ENCODE data around the gene TRIM49D1.
"Not testable (repeated sequence)": the region's sequence is repeated elsewhere in the genome, so short reads cannot be mapped to it uniquely, and the experiment has no call there.

TRIM49D1 gene, protein sequence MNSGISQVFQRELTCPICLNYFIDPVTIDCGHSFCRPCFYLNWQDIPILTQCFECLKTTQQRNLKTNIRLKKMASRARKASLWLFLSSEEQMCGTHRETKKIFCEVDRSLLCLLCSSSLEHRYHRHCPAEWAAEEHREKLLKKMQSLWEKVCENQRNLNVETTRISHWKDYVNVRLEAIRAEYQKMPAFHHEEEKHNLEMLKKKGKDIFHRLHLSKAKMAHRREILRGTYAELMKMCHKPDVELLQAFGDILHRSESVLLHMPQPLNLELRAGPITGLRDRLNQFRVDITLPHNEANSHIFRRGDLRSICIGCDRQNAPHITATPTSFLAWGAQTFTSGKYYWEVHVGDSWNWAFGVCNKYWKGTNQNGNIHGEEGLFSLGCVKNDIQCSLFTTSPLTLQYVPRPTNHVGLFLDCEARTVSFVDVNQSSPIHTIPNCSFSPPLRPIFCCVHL

DNA sequence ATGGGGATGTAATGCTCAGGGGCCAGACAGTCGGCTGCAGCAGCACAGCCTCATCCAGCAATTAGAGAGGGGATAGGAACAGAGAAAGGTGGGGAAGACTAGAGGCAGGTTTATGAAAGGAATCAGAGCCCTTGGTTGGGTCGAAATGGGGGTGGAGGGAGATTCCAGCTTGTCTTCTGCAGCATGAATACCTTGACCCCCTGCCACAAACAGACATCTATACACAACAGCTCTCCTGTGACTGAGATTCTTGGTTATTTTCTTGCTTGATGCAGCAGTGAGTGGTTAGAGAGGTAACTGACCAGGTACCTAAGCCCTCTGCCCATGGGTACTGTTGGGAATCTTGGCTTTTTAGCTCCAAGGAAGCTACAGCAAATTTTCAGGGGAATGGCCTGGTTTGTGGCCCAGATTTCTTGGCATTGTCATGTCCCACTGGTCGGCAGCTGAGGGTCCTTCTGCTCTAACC lies at the start of gene TRIM49D1:
Gene TRIM49D1, minus strand, starts transcription at position 51 of the 466 bp plus-strand sequence. CDS start 4,535 bp downstream, outside the sequence.
- Histone ChIP-seq H3K9me3 (ENCODE audit: control insufficient read depth, insufficient read depth, low read depth, low read length) (no peaks in the 10 kb centered on the region), H3K27ac (ENCODE audit: low read depth, low read length) (no peak within 1 kb of the TSS), H3K4me1 (ENCODE audit: control insufficient read depth, insufficient read depth, low read length) (no peaks in the 10 kb centered on the region), H3K9ac (ENCODE audit: low read length) (no peak within 1 kb of the TSS), H3K36me3 (ENCODE audit: control insufficient read depth, insufficient read depth, low read length) (no peaks in the 10 kb centered on the region), H3K4me3 (ENCODE audit: low read depth, low read length) (no peak within 1 kb of the TSS), H3K27me3 (ENCODE audit: control insufficient read depth, insufficient read depth, low read length) (no peaks in the 10 kb centered on the region)

DNA sequence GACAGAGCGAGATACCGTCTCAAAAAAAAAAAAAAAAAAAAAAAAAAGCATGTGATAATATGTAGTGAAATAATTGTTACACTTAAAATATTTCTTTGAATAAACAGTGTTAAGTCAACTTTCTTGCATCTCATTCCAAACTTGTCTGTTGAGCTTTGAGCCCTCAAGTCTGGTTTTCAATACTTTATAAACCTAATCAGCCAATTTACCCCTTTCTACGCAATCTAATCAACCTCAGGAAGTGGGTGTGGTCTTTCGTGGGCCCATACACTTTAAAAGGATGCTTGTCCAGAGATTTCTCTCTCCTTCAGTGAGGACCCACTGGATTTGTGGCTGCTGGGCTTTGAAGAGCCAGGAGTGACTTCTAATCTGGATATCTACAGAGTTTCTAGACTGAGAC lies 43.7 kb upstream of the TRIM49D1 start, which contains the start of gene TRIM64:
Gene TRIM64, plus strand, starts transcription at position 301 of the 400 bp plus-strand sequence. CDS start 2,467 bp downstream, outside the sequence.
- not testable (repeated sequence) for H3K4me3 ChIP-seq (ENCODE audit: low read depth, low read length); H3K4me1 ChIP-seq (ENCODE audit: control insufficient read depth, insufficient read depth, low read length); H3K27me3 ChIP-seq (ENCODE audit: control insufficient read depth, insufficient read depth, low read length); H3K9me3 ChIP-seq (ENCODE audit: control insufficient read depth, insufficient read depth, low read depth, low read length); H3K36me3 ChIP-seq (ENCODE audit: control insufficient read depth, insufficient read depth, low read length); H3K27ac ChIP-seq (ENCODE audit: low read depth, low read length); H3K9ac ChIP-seq (ENCODE audit: low read length)

DNA sequence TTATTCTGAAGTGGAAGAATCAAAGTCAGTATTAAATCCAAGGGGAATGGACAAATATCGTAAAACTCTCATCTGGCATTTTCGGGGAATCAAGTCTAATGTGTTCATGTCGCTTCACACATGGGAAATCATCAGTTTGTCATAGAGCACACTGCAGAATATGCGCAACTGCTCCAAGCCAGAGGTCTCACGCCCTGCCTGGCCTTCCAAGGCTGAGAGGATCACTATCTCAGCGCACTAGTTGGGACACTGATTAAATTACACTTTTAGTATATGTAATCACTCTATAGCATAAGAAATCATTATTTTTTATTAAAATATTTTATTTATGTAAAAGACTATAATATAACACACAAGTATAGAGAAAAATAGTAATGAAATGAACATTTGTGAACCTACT lies 38.8 kb upstream of the TRIM49D1 start:
- H3K9me3 ChIP-seq (ENCODE audit: control insufficient read depth, insufficient read depth, low read depth, low read length); H3K9ac ChIP-seq (ENCODE audit: low read length); H3K27me3 ChIP-seq (ENCODE audit: control insufficient read depth, insufficient read depth, low read length): not testable (repeated sequence)

DNA sequence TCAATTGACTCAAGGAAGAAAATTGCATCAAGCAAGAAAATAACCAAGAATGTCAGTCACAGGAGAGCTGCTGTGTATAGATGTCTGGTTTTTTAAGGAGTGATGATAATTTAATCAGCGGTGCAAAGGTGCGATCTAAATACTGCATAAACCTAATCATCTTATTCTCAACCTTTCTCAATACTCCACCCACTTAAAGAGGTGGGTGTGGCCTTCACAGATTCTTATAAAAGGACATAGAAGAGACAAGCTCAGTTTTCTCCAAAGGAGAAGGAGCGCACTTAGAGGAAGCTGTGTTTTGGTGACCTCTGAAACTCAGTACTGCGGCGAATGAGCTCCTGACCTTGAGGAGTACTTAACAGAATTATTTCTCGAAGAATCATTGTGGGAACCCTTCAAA lies 1.7 kb upstream of the TRIM49D1 start, which contains the start of gene TRIM49D2:
Gene TRIM49D2, plus strand, starts transcription at position 301 of the 400 bp plus-strand sequence. CDS start 2,698 bp downstream, outside the sequence.
- H3K36me3 ChIP-seq (ENCODE audit: control insufficient read depth, insufficient read depth, low read length); H3K4me3 ChIP-seq (ENCODE audit: low read depth, low read length); H3K27ac ChIP-seq (ENCODE audit: low read depth, low read length); H3K9ac ChIP-seq (ENCODE audit: low read length); H3K4me1 ChIP-seq (ENCODE audit: control insufficient read depth, insufficient read depth, low read length); H3K27me3 ChIP-seq (ENCODE audit: control insufficient read depth, insufficient read depth, low read length); H3K9me3 ChIP-seq (ENCODE audit: control insufficient read depth, insufficient read depth, low read depth, low read length): not testable (repeated sequence)

More for the DNA sequence above, 38.8 kb upstream of the TRIM49D1 start:
- not testable (repeated sequence) for H3K27ac ChIP-seq (ENCODE audit: low read depth, low read length); H3K36me3 ChIP-seq (ENCODE audit: control insufficient read depth, insufficient read depth, low read length); H3K4me3 ChIP-seq (ENCODE audit: low read depth, low read length); H3K4me1 ChIP-seq (ENCODE audit: control insufficient read depth, insufficient read depth, low read length)

DNA sequence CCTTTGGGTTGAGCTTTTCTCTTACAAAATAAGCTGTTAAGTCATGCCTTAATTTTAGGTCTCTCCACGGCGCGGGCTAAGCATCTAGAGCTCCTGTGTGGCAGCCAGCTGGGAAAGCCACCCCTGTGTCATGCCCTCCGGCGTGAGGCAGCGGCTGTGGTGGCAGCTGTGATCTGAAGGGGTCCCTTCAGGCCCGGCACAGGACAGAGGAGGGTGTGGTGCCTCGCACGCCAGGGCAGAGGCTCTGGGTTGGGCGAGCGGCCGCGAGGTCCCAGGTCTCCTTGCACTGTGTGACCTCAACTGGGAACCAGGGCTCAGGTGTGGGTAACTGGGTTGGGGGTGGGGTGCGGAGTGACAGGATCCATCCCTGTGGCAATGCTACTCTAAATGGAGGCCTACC lies 21.2 kb downstream of the TRIM49D1 start:
- H3K36me3 ChIP-seq (ENCODE audit: control insufficient read depth, insufficient read depth, low read length); H3K4me3 ChIP-seq (ENCODE audit: low read depth, low read length); H3K9me3 ChIP-seq (ENCODE audit: control insufficient read depth, insufficient read depth, low read depth, low read length); H3K27me3 ChIP-seq (ENCODE audit: control insufficient read depth, insufficient read depth, low read length); H3K27ac ChIP-seq (ENCODE audit: low read depth, low read length); H3K4me1 ChIP-seq (ENCODE audit: control insufficient read depth, insufficient read depth, low read length); H3K9ac ChIP-seq (ENCODE audit: low read length): not testable (repeated sequence)

DNA sequence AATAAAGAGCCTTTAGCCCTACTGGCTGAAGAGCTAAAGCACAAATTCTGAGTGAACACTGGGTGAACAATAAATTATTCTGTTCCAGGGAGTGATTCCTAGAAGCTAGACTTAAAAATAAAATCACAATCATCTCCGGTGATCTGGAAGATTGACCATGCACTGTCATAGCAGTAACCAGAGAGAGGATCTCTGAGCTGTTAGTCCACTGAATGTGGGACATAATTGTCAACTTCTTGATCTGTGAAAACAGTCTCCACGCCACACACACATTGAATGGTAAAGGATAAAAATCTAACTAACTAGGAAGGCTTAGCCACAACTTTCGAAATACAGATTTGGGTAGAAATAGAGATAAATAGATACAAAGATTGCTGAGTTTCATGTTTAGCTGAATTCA lies 28.8 kb downstream of the TRIM49D1 start:
- not testable (repeated sequence) for H3K27ac ChIP-seq (ENCODE audit: low read depth, low read length); H3K4me1 ChIP-seq (ENCODE audit: control insufficient read depth, insufficient read depth, low read length); H3K9ac ChIP-seq (ENCODE audit: low read length); H3K27me3 ChIP-seq (ENCODE audit: control insufficient read depth, insufficient read depth, low read length); H3K36me3 ChIP-seq (ENCODE audit: control insufficient read depth, insufficient read depth, low read length); H3K4me3 ChIP-seq (ENCODE audit: low read depth, low read length); H3K9me3 ChIP-seq (ENCODE audit: control insufficient read depth, insufficient read depth, low read depth, low read length)

DNA sequence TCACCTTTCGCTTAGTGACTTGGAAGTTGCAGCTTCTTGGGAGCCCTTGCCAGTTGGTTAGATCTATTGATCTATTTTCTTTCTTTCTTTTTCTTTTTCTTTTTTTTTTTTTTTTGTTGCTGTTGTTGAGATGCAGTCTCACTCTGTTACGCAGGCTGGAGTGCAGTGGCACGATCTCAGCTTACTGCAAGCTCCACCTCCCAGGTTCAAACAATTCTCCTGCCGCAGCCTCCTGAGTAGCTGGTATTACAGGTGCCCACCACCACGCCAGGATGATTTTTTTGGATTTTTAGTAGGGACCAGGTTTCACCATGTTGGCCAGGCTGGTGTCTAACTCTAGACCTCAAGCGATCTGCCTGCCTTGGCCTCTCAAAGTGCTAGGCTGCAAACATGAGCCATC lies 44.5 kb downstream of the TRIM49D1 start:
- H3K4me1 ChIP-seq (ENCODE audit: control insufficient read depth, insufficient read depth, low read length); H3K27ac ChIP-seq (ENCODE audit: low read depth, low read length): not testable (repeated sequence)

DNA sequence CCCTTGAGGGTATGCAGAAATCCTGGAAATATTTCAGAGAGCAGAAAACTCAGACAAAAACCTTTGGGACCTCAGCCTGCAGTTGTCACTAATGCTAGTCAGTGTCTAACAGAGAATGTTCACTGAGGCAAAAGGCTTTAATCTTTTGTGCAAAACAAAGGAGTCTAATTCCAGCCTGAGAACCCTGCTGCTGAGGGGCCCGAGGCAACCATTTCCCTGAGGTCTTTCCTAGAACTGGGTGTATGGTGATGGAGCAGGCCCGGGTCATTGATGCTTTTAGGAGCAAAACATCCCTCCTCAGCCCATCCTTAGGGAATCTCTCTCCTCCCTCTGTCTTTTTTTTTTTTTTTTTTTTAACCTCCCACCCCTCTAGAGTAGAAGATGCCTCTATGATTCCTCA lies 49.5 kb downstream of the TRIM49D1 start:
- H3K4me1 ChIP-seq (ENCODE audit: control insufficient read depth, insufficient read depth, low read length); H3K4me3 ChIP-seq (ENCODE audit: low read depth, low read length); H3K27ac ChIP-seq (ENCODE audit: low read depth, low read length); H3K9me3 ChIP-seq (ENCODE audit: control insufficient read depth, insufficient read depth, low read depth, low read length); H3K27me3 ChIP-seq (ENCODE audit: control insufficient read depth, insufficient read depth, low read length); H3K9ac ChIP-seq (ENCODE audit: low read length); H3K36me3 ChIP-seq (ENCODE audit: control insufficient read depth, insufficient read depth, low read length): not testable (repeated sequence)

More for the DNA sequence above, 44.5 kb downstream of the TRIM49D1 start:
- not testable (repeated sequence) for H3K27me3 ChIP-seq (ENCODE audit: control insufficient read depth, insufficient read depth, low read length); H3K9me3 ChIP-seq (ENCODE audit: control insufficient read depth, insufficient read depth, low read depth, low read length); H3K36me3 ChIP-seq (ENCODE audit: control insufficient read depth, insufficient read depth, low read length); H3K9ac ChIP-seq (ENCODE audit: low read length); H3K4me3 ChIP-seq (ENCODE audit: low read depth, low read length)

DNA sequence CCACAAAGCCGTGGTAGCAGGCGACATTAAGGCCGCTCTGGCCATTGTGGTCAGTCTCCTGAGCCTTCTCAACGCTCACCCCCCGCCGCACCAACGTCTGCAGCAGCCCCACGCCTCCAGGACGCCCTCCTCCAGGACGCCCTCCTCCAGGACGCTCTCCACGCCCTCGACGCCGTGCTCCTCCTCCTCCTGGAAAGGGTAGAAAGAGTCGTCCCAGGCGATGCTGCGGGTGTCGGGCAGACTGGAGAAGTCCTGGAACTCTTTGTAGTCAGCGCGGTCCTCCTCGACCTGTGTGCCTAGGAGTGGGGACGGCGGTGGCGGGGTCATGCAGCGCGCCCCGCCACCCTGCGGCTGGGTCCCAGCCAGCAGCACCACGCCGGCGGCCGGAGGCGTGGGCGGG lies 56.8 kb downstream of the TRIM49D1 start:
- H3K4me1 ChIP-seq (ENCODE audit: control insufficient read depth, insufficient read depth, low read length); H3K9ac ChIP-seq (ENCODE audit: low read length); H3K27me3 ChIP-seq (ENCODE audit: control insufficient read depth, insufficient read depth, low read length); H3K9me3 ChIP-seq (ENCODE audit: control insufficient read depth, insufficient read depth, low read depth, low read length); H3K36me3 ChIP-seq (ENCODE audit: control insufficient read depth, insufficient read depth, low read length); H3K4me3 ChIP-seq (ENCODE audit: low read depth, low read length); H3K27ac ChIP-seq (ENCODE audit: low read depth, low read length): not testable (repeated sequence)

DNA sequence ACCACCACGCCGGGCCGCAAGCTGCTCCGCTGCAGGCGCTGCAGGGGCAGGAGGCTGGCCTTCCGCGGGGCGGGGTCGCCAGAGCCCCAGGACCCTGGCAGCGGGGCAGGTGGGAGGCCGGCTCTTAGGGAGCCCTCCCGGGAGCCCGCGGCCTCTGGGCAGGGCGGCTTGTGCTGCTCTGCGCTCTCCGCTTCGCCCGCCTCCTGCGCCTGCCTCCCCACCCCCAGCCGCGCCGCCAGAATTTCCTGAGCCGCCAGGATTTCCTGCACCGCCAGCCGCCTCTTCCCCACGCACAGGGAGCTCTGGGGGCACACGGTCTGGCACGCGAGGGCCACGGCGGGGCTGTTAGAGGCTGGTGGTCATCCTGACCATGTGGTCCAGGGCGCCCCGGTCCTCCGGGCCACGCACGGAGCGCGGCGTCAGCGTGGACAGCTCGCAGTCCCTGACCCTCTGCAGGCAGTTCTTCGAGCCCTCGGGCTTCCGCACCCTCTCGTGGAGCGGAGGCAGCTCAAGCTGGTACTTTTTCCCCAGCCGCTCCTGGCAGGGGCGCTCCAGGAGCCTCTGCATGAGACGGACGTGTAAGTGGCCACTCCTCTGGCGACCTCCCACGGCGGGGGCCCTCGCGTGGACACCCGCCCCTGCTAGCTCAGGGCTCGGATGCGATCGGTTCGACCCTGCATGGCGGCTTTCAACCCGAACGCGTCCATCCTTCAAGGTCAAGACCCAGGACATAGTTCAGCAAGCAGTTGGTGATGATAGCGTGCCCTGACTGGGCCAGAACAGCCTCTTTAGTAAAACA lies 57.9 kb downstream of the TRIM49D1 start:
- H3K36me3 ChIP-seq (ENCODE audit: control insufficient read depth, insufficient read depth, low read length); H3K9ac ChIP-seq (ENCODE audit: low read length); H3K4me1 ChIP-seq (ENCODE audit: control insufficient read depth, insufficient read depth, low read length); H3K27me3 ChIP-seq (ENCODE audit: control insufficient read depth, insufficient read depth, low read length); H3K27ac ChIP-seq (ENCODE audit: low read depth, low read length); H3K4me3 ChIP-seq (ENCODE audit: low read depth, low read length); H3K9me3 ChIP-seq (ENCODE audit: control insufficient read depth, insufficient read depth, low read depth, low read length): not testable (repeated sequence)

Measured in HUES6 (cell line).